Left lung (tissue), 10 donors: Measurements from ENCODE around the gene SCEL. TPM values are rescaled to one million over a fixed set of nuclear protein-coding genes. Genes with fewer than 3 reads are reported as not detected.

Source experiments
- ATAC-seq: fragments of 200-7000 bp; cut with Tn5 transposase; one replicate; pipeline ENCODE4 v1.9.1; 2020; ENCODE audit warnings: moderate library complexity
- DNase-seq, 4 donors: peaks; one replicate each; pipeline ENCODE4 v3.0.0-alpha.2; 2013 to 2020
- H3K27ac ChIP-seq, 2 donors: fragments of 200-600 bp; sonication (generic) in 1 of 2; one replicate each; pipeline versions ENCODE4 v1.5.0 to v1.8.0; 2020 to 2021
- H3K27me3 ChIP-seq, 2 donors: fragments of 200-600 bp; sonication (generic) in 1 of 2; one replicate each; pipeline versions ENCODE4 v1.5.0 to v1.8.0; 2020 to 2021
- H3K36me3 ChIP-seq, 2 donors: fragments of 200-600 bp; sonication (generic) in 1 of 2; one replicate each; pipeline versions ENCODE4 v1.5.0 to v1.8.0; 2020 to 2021
- H3K4me1 ChIP-seq, 2 donors: fragments of 200-600 bp; one replicate each; pipeline ENCODE4 v1.8.0; 2021
- H3K4me3 ChIP-seq, 2 donors: fragments of 200-600 bp; sonication (generic) in 1 of 2; one replicate each; pipeline versions ENCODE4 v1.5.0 to v1.8.0; 2020 to 2021; ENCODE audit warnings: mild to moderate bottlenecking in 1 of 2
- H3K9me3 ChIP-seq, 2 donors: fragments of 200-600 bp; sonication (generic) in 1 of 2; one replicate each; pipeline versions ENCODE4 v1.5.0 to v1.8.0; 2020 to 2021
- CTCF ChIP-seq, 2 donors: fragments of 200-600 bp; sonication (generic) in 1 of 2; IDR thresholded peaks; one replicate each; pipeline versions ENCODE4 v1.5.0 to v1.8.0; 2021; ENCODE audit warnings: antibody characterized with exemption in 2 of 2
- intact Hi-C, 2 donors: fragments of 100-400 bp; cut with DNase I; formaldehyde crosslinking; loops; one replicate each; pipeline versions ENCODE4 v1.11.2 to v1.14.2; 2022
- polyA plus RNA-seq, 6 donors: library from polyadenylated mRNA; unstranded; fragments of 120-200 nt; gene quantifications; one replicate each; pipeline ENCODE4 v1.2.1, GENCODE V29; 2013; ENCODE audit not compliant: insufficient read length in 6 of 6
- total RNA-seq, 2 donors: library from RNA; stranded (reverse); fragmentation: NEBNext Ultra II Directional; extraction: Animal tissue kit (Norgen Biotek cat#: 25700); gene quantifications; one replicate each; pipeline ENCODE4 v1.2.1, GENCODE V29; 2021
- donor health status: DM: no; HTN: yes; CAD: no.
- donor health status: DM: no; HTN: no; CAD: no.

SCEL gene
- total and polyA plus RNA-seq, 8 donors: 0.14 to 166 (median 0.41) TPM

- Histone ChIP-seq H3K9me3 (no peaks in the 10 kb centered on the region), H3K4me3 (no peak overlapping the region), H3K27ac (no peak overlapping the region), H3K4me1 (no peaks in the 10 kb centered on the region), H3K36me3 (no peaks in the 10 kb centered on the region), H3K27me3 (no peaks in the 10 kb centered on the region)
- intact Hi-C loops: no loop called here
- TF ChIP-seq CTCF (IDR thresholded peaks at IDR 0.05): no peak
- ATAC-seq (no peak), DNase-seq (no peak)
Measured at GRCh38 chr13:77558016-77558415, 22.5 kb downstream of the SCEL start.

GRCh38 chr13:77563111-77563510 is 27.6 kb downstream of the SCEL start:
- Histone ChIP-seq H3K9me3 (no peaks in the 10 kb centered on the region), H3K36me3 (no peaks in the 10 kb centered on the region), H3K27me3 (no peaks in the 10 kb centered on the region), H3K27ac (no peak overlapping the region), H3K4me3 (no peak overlapping the region), H3K4me1 (no peaks in the 10 kb centered on the region)
- intact Hi-C loops: no loop called here
- ATAC-seq (no peak), DNase-seq (peak in 2 of 4 donors; percentile 29 to 50)
- TF ChIP-seq CTCF (IDR thresholded peaks at IDR 0.05): no peak

GRCh38 chr13:77565635-77566034 is 30.1 kb downstream of the SCEL start:
- Histone ChIP-seq H3K4me1 (no peaks in the 10 kb centered on the region), H3K27me3 (no peaks in the 10 kb centered on the region), H3K36me3 (no peaks in the 10 kb centered on the region), H3K27ac (no peak overlapping the region), H3K9me3 (no peaks in the 10 kb centered on the region), H3K4me3 (no peak overlapping the region)
- peak in 1 of 2 donors; percentile 21 for TF ChIP-seq CTCF (IDR thresholded peaks at IDR 0.05)
- intact Hi-C loops: no loop called here
- DNase-seq: peak in 1 of 4 donors; percentile 42
- peak; percentile 79 for ATAC-seq

- no peak for TF ChIP-seq CTCF (IDR thresholded peaks at IDR 0.05)
- intact Hi-C loops: no loop called here
- peaks cover 0 to 7% of the 10 kb centered on the region in 2 donors for H3K27me3 ChIP-seq
- no peaks in the 10 kb centered on the region for H3K36me3 ChIP-seq
- DNase-seq (no peak), ATAC-seq (no peak)
- H3K27ac ChIP-seq: no peak overlapping the region
- no peak overlapping the region for H3K4me3 ChIP-seq
- no peaks in the 10 kb centered on the region for H3K9me3 ChIP-seq
- H3K4me1 ChIP-seq: no peaks in the 10 kb centered on the region
Measured at GRCh38 chr13:77571956-77572355, 36.5 kb downstream of the SCEL start.

GRCh38 chr13:77574096-77574495 is 38.6 kb downstream of the SCEL start:
- H3K4me1 ChIP-seq: no peaks in the 10 kb centered on the region
- H3K27me3 ChIP-seq: peaks cover 0 to 7% of the 10 kb centered on the region in 2 donors
- H3K27ac ChIP-seq: no peak overlapping the region
- TF ChIP-seq CTCF (IDR thresholded peaks at IDR 0.05): no peak
- no peak overlapping the region for H3K4me3 ChIP-seq
- DNase-seq: no peak
- ATAC-seq: no peak
- no peaks in the 10 kb centered on the region for H3K9me3 ChIP-seq
- intact Hi-C loops: no loop called here
- no peaks in the 10 kb centered on the region for H3K36me3 ChIP-seq
